Myocyte (in vitro differentiated cells): ENCODE measurements around the gene NEK1. TPM values are rescaled to one million over a fixed set of nuclear protein-coding genes. Genes with fewer than 3 reads are reported as not detected.
A peak's percentile ranks its signal among the peaks of the same experiment; 100 is the strongest.
"Not testable (repeated sequence)": the region's sequence is repeated elsewhere in the genome, so short reads cannot be mapped to it uniquely, and the experiment has no call there.

Source experiments
- DNase-seq: peaks from one replicate; pipeline ENCODE4 v3.0.0-alpha.2; 2012; ENCODE audit warnings: low read depth
- total RNA-seq: library from RNA; depleted of rRNA; stranded (reverse); fragments of >200 nt; gene quantifications from 2 replicates; pipeline ENCODE4 v1.2.3, GENCODE V29; 2014

NEK1 gene
- total RNA-seq, 1 donor from 2014 or later, result 11.8 TPM

DNA sequence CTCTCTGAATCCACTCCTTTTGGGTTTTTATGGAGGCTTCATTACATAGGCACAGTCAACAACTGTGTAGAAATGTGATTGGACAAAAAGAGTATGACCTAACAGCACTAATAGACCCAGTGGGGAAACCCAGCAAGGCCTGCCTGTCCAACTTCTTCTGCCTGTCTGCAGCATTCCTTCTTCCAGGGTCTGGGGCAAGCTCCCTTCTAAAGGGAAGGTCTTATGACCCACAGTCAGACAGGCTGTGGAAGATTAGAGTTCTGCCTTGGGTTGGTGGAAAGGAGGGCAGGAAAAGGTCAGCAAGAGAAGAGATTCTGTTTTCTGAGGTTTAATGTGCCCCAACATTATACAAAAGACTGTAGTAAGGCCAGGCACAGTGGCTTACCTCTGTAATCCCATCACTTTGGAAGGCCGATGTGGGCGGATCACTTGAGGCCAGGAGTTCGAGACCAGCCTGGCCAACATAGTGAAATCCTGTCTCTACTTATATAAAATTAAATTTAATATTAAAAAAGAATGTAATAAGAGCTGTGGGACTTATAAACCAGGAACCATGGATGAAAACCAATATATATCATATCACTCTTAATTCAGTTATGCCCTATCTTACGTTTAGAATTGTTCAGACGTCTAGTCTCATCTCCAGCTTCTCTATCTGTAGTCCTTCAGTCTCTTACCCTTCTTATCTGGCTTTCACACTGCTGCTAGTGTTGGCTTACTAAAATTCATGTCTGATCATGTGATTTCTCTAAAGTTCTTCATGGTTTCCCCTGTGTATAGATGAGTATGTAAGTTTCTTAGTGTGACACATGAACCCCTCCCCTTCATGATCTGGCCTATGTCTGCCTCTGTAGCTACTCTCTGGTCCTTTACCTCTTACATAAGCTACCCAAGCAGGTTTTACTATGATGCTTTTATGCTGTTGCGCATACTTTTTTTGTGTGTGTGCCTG is 14.2 kb upstream of the NEK1 start:
- DNase-seq, result no peak

DNA sequence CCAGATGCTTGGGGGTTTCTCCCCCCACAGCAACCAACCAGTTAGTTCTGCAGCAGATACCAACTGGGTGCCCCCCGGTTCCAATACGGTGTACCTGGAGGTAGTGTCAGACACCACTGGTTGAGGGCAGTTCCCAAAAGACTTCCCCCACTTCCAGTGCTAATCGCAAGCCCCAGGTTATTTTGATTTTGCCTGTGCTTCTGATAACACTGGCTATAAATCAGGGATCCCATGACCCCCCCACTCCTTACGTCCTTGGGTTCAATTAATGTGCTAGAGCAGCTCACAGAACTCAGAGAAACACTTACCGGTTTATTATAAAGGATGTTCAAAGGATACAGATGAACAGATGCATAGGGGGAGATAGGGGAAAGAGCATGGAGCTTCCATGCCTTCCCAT is 13.5 kb upstream of the NEK1 start:
- DNase-seq, result no peak

- not testable (repeated sequence) for DNase-seq
Measured at GRCh38 chr4:169624012-169624411, 11.6 kb upstream of the NEK1 start.

DNA sequence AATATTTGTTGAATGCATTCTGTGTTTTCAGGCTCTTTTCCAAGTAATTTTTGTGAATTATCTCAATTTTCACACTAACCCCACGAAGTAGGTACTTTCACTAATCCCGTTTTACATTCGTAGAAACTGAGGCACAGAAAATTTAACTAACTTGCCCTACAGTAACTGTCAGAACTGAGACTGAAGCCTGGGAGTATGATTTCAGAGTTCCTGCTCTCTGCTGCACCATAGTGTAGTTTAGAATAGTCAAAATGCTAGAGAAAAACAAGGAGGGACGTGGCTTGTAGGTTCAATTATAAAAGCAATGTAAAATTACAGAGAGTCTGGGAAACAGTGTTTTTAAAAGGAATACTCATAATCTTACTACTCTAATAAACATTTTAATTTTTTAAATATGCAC is 10.2 kb upstream of the NEK1 start:
- no peak for DNase-seq

DNA sequence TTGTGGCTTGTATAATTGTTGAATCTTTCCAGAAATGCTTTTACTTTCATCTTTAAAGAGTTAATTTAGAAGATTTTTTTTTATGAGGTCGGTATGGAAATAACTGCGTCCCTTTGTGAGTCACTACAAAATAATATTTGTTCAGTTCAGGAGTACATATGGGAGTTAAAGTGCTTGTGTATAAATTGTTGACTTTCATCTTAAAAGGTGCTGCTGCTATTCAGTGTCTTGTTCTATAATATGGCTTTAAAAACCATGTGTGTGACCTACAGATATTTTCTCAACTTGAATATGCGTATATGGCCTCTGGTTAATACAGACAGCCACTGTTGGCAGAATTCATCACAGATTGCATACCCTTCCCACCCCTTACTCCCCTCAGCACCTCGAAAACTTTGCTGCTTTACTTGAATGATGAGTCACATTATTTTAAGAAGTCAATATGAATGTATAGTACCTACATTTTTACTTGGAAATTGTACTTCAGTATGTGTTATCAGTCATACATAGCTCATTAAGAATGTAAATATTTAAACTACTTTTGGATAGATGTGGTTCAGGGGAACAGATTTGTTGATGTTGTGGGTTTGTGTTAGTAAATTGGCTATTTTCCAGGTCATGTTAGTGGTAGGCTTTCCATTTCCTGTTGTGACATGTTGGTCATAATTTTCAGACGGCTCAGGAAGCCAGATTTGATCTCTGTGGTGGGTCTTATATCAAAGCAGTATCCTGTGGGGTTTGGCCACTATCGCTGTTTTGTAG is 9.5 kb upstream of the NEK1 start:
- peak; percentile 30 for DNase-seq

GRCh38 chr4:169620880-169621248 is 8.5 kb upstream of the NEK1 start:
- DNase-seq, result no peak

GRCh38 chr4:169619958-169620879 is 7.8 kb upstream of the NEK1 start, which contains the start of gene CLCN3:
CLCN3 (plus strand) TSS chr4:169620578; CDS start chr4:169635929, 15,351 bp downstream.
- peak; percentile 99 for DNase-seq

GRCh38 chr4:169619518-169619957 is 7.2 kb upstream of the NEK1 start:
- DNase-seq, result peak; percentile 54

- DNase-seq, result no peak
Measured at GRCh38 chr4:169618986-169619385, 6.6 kb upstream of the NEK1 start.

GRCh38 chr4:169618286-169618685 is 5.9 kb upstream of the NEK1 start:
- no peak for DNase-seq

GRCh38 chr4:169617306-169617705 is 4.9 kb upstream of the NEK1 start:
- no peak for DNase-seq

DNA sequence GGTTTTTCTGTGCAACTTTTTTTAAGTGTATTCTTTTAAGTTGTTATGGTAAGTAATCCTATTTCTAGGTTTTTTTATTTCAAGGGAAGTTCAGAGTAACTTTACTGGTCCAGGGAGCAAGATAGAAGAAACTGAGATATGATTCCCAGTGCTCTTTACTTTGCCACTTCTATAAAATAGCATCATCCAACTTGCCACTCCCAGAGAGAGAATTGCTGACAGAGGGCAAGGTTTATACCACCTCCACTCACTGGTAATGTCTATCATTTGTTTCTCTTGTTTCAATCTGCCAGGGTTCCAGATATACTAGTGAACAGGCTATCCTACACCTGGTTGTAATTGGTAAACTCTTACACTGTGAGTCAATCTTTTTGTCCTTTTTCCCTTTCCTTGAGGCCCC is 4.5 kb upstream of the NEK1 start:
- no peak for DNase-seq

GRCh38 chr4:169615467-169616106 is 3.2 kb upstream of the NEK1 start:
- DNase-seq, result no peak

DNA sequence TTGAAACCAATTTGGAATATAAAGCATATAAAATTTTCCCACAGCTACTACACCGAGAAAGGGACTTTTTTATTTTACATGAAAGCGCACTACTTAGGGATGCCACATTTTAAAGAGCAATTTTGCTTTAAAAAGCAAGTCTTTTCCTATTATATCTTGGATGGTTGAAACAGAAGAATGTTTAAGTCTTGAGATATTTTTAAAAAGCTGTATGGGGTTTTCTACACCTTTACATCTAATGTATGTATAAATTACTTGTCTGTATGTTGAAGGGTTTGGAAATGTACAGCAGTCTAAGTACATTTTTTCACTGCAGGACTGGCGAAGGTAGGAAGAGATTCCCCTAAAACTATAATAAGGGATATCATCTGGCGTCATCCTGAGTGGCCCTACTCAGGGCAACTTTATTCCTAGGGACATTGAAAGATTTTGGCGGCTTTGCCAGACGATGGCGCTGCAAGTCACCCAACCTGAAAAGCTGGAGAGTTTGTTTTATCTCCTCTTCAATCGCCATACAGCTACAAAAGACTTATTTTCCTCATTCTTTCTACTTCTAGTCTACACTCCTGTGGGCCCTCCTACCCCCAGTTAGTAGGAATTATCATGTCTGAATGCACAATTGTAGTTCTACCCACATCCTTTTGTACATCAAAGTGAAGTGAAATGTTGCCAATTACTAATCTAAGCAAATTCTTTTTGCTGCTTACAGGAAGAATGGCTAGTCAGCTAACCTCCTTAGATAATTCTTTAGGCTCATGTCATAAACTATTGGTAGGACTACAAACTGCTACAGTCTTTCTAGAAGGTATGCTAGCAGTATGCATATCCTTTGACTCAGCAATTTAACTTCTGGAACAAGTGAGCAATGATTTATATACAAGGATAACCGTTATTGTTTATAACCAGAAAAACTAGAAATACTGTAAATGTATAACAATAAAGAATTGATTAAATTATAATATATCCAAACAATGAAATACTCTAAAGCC is 782 bp upstream of the NEK1 start:
- peak; percentile 76 for DNase-seq

GRCh38 chr4:169611157-169611556 is 1.2 kb downstream of the NEK1 start:
- DNase-seq, result no peak

DNA sequence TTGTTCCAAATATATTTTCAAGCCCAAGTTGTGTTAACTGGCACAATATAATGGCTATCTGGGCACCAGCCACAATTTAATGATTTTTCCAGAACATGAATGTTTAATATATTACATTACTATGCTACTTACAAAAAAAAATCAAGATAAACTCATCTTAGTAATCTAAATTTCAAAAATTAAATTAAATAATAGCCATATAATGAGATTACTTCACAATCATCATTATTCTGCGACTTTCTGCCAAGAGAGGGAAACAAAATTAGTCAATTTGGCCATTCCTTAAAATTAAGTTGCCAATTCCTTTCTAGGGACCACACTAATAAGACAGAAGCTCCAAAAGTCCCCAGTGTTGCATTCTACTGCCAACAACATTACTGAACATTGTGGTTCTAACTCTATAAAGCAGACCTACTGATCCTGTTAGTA is 7.5 kb downstream of the NEK1 start:
- DNase-seq, result peak; percentile 17

GRCh38 chr4:169604131-169604900 is 8.1 kb downstream of the NEK1 start:
- peak; percentile 74 for DNase-seq

GRCh38 chr4:169603312-169603711 is 9.1 kb downstream of the NEK1 start:
- no peak for DNase-seq
